NOMO-1 treated with dmso at 0.1 percent for 144 hours (cell line): ENCODE data around the gene ADAP1.

Source experiments
- DNase-seq: peaks from one replicate; lab custom pipeline; 2025; ENCODE audit not compliant: unreplicated experiment; lab: John Stamatoyannopoulos, UW

ADAP1 gene

DNA sequence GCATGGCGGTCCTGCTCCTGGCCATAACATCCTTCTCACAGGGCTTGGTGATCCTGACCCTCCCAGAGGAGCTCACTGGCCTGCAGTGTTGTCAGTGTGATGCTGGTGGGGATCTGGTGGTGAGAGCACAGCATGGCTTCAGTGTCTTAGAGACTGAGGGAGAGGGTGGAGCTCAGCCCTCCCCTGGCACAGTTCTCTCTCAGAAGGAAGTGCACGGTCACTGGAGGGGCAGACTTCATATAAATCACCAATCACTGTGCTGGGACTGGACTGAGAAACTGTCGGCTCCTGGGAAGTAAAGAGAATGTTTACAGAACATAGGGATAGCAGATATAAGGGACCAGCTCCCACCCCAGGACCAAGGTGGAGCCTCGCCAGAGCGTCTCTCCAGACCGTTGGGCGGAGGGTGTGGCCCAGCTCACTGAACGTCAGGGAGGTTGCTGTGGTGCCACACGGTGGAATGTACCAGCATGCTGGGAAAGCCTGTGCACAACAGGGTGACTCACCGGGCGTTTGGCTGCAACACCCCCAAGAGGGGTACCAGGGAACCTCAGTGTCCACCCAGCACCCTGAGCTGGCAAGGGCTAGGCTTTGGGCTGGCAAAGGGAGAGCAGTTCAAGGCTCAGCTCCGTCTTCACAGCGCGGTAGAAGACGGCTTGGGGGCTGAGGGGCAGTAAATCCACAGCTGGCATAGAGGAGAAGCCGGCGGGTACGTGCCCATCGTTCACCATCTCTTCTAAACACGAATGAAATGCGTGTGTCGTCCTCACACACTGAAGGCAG lies 86.9 kb downstream of the ADAP1 start:
- DNase-seq: no peak

DNA sequence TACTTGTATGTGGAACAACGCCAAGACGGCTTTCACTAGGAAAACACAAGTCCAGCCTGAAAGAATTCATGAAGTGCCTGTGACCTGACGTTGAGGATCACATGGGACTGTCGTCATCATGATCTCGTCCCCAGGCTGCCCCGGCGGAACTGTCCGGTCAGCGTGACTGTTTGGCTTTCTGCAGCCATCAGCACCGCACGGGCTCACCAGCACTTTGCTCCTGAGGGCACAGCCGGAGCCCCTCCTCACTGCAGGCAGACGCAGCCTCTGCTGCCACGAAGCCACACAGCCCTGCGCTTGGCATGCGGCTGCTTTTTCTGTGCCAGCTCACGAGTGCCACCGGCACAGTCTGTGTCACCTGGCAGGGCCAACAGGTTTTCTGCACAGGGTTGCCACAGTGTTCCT lies 87.5 kb downstream of the ADAP1 start:
- DNase-seq: no peak

DNA sequence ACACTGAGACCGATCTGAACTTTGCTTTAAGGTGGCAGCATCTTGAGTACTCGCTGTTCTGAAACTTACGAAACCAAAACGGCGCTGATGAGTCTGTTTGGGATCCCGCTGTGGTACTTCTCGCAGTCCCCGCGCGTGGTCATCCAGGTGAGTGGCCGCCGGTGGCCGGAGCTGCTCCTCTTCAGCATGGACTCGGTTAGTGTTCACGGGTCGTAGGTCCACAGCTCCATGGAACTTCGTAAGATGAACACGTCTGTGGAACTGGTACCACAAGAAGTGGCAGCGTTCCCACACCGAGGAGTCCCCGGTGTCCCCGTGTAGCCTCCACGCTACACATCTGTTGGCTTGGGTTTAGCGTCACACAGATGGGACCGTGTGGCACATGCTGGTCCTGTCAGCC lies 88.6 kb downstream of the ADAP1 start:
- no peak for DNase-seq

- no peak for DNase-seq
Measured at GRCh38 chr7:863106-863505, 91.4 kb downstream of the ADAP1 start.

DNA sequence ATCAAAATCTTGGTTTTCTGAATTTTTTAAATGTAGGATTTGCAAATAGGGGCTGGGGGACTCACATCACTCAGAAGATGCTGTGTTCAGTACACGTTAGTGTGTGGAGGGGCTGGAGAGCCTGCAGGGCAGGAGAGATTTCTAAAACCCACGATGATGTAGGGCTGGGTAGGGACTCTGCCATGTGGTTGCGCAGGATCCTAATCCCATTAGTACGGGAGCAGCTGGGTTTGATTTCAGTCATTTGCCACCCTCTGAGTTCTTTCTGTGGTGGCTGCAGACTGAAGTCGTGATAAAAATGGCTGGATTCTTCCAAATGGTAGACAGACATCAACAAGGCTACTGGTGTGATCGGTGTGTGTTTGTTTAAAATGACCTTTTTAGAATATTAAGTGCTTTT lies 92.3 kb downstream of the ADAP1 start:
- DNase-seq: no peak

GRCh38 chr7:861222-861621 lies 93.3 kb downstream of the ADAP1 start:
- DNase-seq: no peak

DNA sequence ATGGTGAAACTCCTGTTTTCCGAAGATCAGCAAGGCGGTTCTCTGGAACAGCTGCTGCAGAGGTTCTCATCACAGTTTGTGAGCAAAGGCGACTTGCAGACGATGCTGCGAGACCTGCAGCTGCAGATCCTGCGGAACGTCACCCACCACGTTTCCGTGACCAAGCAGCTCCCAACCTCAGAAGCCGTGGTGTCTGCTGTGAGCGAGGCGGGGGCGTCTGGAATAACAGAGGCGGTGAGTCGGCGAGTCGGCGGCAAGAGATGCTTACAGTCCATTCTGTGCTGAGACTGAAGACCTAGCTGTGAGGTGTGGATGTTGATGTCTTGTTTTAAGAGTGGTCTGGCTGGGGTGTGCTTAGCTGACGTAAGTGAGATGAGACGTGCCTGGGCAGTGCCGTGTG lies 94.3 kb downstream of the ADAP1 start:
- DNase-seq: no peak

GRCh38 chr7:859359-860030 lies 95.0 kb downstream of the ADAP1 start:
- no peak for DNase-seq

DNA sequence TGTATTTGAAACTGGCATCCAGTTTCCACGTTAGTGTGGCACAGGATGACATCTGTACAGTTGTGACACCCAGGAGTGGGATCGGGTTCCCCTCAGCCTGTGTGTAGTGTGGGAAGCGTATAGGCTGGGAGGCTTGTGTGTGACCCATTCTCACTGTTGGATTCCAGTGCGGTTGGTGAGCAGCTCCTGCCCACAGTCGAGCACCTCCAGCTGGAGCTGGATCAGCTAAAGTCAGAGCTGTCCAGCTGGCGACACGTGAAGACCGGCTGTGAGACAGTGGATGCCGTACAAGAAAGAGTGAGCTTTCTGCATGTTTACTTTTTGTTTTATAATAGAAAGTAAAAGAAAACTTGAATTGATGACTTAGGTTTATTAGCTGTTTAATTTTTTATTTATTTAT lies 96.8 kb downstream of the ADAP1 start:
- DNase-seq: no peak

DNA sequence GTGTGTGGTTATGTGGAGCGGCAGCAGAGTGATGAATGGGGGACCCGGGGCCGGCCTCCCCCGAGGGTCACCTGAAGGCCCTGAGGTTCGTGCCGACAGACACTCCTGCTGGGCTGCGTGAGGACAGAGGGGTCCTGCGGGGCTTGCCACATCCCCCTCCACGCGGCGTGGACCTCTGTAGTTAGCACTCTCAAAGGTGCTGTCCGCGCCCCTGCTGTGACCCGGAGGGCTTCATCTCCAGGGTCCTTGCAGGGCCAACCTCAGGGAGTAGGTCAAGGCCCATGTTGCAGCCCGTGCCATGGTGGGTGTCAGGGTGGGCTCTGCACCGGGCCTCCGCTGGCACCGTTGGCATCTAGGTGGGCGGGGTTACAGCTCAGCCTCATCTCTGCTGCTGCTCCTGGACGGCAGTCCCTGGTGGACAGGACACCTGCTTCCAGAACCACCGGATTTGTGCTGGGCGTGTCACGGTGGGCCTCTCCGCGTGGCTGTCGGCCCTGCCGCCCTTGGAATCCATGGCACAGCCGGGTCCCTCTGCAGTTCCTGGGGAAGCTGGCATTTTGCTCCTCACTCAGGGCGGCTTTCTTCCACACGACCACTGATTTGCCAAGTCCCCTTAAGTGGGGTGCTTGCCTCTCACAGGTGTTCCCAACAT lies 97.9 kb downstream of the ADAP1 start:
- DNase-seq: no peak

DNA sequence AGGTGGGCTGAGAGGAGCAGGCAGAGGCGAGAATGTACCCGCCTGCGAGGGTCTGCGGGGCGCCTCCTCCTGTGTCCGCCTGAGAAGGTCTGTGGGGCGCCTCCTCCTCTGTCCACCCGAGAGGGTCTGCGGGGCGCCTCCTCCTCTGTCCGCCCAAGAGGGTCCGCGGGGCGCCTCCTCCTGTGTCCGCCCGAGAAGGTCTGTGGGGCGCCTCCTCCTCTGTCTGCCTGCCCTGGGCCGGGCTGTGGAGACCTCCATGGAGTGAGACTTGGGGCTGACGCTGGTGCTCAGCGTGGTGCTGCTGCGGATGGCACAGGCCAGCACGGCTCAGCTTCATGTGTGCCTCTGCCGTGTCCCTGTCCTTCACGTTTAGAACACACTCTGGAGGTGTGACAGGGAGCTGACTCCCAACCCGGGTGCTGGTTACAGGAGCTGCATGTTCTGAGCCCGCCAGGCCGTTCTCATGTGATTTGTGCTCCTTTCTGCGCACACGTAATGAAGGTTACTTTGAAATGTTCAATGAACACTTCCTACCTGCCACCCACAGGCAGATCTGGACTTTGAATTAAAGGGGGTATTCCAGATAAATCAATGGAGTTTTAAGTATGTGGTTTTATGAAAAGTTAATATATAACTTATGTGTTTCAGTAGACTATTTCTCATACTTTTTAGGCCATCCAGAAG lies 98.7 kb downstream of the ADAP1 start:
- no peak for DNase-seq

- no peak for DNase-seq
Measured at GRCh38 chr7:854118-854775, 100.2 kb downstream of the ADAP1 start.

DNA sequence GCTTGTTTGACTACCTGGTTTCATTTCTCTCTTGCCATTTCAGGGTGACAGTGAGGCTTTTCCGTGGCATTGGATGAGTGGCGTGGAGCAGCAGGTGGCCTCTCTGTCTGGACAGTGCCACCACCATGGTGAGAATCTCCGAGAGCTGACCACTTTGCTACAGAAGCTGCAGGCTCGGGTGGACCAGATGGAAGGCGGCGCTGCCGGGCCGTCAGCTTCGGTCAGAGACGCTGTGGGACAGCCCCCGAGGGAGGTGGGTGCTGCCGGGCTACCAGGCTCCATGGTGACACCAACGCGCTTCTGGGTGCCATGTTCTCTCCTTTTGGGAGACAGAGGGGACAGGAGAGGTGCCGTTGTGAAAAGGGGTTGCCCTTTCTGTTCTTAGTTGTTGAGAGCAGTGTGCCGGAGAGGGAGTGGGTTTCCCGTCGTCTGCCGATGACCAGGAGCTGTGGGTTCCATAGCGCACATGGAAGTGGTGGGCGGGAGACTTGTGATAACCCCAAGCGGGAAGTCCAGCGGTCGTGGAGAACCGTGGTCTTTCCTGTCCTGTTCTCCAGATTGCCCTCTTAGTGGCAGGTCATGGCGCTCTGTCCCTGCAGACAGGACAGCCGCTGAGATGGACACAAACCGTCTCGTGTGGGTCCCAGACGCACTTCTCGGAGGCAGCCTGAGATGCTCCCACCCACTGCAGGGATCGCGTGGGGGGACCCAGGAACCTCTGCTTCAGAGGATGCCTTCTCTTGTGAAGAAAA lies 100.9 kb downstream of the ADAP1 start:
- DNase-seq: no peak

DNA sequence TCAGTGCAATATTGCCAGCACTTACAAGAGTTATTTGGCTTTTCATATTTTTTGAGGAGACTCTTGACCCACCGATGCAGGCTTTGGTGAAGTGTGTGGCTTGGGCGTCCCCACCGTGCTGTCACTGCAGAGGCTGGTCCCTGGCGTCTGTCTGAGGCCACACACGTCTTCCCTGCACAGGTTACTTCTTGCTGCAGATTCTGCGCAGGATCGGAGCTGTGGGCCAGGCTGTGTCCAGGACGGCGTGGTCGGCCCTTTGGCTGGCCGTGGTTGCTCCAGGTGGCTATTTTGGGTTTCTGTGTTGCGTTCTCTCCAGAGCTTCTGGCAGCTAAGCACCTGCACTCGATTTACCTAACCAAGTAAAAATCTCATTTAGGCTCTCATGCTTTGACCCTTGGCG lies 103.3 kb downstream of the ADAP1 start:
- DNase-seq: no peak

GRCh38 chr7:849781-850180 lies 104.7 kb downstream of the ADAP1 start:
- DNase-seq: no peak

DNA sequence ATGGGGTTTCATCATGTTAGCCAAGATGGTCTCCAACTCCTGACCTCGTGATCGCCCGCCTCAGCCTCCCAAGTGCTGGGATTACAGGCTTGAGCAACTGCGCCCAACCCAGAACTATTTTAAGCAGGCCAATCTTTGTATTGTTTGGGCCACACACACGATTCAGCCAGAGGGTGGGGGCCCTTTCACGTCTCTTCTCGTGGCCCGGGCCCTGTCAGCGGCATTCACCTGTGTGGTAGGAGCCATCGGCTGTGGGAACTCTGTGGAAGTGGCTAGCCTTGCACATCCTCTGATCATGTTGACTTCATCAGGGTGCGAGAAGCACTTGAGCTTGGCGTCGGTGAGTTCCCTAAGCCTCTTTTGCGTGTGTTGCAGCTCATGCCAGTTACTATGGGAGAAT lies 105.3 kb downstream of the ADAP1 start:
- DNase-seq: no peak
